ENCODE results near the gene ANKRD49.

Gene ANKRD49

GRCh38 chr11:94545264-94546161, 51.7 kb downstream of the ANKRD49 start:
- DNase-seq = no peak

- no peak for DNase-seq
These were observed 52.3 kb downstream of the ANKRD49 start for GRCh38 chr11:94546162-94546470.

DNA sequence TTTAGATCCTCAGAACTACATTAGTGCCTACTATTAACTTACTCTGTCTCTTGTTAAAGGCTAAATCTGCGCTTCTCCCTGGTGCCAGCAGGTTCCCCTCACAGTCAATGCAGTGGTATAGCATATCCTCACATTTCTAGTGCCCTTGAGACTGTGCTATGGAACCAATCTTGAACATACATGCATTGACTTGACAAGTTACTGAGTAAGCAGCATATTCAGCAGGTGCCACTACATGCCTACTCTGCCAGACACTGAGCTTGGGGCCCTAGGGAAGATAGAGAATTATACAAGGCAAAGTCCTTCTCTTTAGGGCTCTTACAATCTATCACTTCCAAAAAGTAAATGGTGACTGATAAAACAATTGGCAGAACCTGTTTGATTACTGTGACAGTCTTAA, 53.1 kb downstream of the ANKRD49 start:
- DNase-seq = no peak

DNA sequence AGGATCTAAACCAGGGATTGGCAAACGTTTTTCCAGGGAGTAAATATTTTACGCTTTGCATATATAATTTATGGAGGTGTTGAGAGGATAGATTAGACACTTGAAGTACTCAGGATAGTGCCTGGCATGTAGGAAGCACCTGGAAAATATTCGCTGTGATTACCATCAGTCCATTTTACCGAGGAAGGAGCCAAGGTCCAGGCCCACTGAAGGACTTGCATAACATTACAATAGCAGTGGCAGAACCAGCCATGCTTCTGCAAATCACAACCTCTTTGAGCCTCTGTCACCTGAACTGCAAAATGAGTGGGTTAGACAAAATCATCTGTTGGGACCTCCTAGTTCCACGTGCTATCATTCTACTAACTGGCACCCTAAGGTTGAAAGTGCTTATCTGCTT, 55.4 kb downstream of the ANKRD49 start:
- no peak for DNase-seq
